GM13977 (cell line): ENCODE results near the gene ITPKC.

ENCODE experiments used
- DNase-seq: peaks from one replicate; pipeline ENCODE4 v3.0.0; 2012; ENCODE audit warnings: low spot score
- in situ Hi-C: fragments of 300-500 bp; cut with MboI; formaldehyde crosslinking; loops from one replicate; pipeline ENCODE4 v1.12.0; 2022; ENCODE audit warnings: low sequenced_read_pairs, low pct_unique_long_range_greater_than_20kb, mixed read lengths, inconsistent platforms; ENCODE audit not compliant: unreplicated experiment
- TF ChIP-seq, protein P1 (sequence below): IDR thresholded peaks from 2 replicates; pipeline ENCODE4 v1.5.1; 2012; ENCODE audit warnings: mild to moderate bottlenecking, control low read depth; ENCODE audit not compliant: insufficient read depth; ENCODE audit errors: extremely low read depth, missing control alignments

The ITPKC gene

DNA sequence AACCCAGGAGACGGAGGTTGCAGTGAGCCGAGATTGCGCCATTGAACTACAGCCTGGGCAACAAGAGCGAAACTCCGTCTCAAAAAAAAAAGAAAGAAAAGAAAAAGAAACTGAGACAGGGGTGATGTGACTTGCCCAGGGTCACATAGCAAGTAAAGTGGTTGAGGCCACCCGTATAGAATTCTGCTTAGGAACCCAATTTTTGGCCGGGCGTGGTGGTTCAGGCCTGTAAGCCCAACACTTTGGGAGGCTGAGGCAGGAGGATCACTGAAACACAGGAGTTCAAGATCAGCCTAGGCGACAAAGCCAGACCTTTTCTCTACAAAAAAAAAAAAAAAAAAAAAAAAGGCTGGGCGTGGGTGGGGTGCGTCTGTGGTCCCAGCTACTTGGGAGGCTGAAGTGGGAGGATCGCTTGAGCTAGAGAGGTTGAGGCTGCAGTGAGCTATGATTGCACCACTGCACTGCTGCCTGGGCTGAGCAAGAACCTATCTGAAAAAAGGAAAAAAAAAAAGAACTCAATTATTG lies 35.4 kb downstream of the ITPKC start:
- in situ Hi-C loops: no loop called here
- DNase-seq: no peak
- TF ChIP-seq, protein P1, sequence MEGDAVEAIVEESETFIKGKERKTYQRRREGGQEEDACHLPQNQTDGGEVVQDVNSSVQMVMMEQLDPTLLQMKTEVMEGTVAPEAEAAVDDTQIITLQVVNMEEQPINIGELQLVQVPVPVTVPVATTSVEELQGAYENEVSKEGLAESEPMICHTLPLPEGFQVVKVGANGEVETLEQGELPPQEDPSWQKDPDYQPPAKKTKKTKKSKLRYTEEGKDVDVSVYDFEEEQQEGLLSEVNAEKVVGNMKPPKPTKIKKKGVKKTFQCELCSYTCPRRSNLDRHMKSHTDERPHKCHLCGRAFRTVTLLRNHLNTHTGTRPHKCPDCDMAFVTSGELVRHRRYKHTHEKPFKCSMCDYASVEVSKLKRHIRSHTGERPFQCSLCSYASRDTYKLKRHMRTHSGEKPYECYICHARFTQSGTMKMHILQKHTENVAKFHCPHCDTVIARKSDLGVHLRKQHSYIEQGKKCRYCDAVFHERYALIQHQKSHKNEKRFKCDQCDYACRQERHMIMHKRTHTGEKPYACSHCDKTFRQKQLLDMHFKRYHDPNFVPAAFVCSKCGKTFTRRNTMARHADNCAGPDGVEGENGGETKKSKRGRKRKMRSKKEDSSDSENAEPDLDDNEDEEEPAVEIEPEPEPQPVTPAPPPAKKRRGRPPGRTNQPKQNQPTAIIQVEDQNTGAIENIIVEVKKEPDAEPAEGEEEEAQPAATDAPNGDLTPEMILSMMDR: no peak

DNA sequence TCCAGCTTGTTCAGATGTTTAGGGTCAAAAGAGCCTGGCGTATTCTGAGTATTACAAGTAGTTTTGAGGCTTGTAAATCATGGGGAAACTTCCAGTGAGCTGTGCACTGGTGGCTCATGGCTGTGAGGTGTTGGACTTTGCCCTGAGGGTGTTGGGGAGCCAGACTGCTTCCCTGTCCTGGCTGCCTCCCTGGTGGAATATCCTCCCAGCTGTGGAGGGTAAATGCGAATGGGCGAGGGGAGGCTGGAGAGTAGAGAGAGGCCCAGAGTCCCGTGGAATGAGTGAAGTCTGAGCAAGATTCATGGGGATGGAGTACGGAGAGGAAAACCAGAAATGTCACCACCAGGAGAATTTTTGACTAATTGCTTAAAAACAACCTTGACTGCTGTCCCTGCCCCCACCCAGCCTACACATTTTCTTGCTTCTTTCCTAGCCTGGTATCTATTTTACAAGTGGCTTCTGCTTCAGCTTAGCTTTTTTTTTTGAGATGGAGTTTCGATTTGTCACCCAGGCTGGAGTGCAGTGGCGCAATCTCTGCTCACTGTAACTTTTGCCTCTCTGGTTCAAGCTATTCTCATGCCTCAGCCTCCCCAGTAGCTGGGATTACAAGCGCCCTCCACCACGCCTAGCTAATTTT lies 37.8 kb downstream of the ITPKC start:
- TF ChIP-seq, protein P1: no peak
- DNase-seq: no peak
- in situ Hi-C loops: no loop called here

DNA sequence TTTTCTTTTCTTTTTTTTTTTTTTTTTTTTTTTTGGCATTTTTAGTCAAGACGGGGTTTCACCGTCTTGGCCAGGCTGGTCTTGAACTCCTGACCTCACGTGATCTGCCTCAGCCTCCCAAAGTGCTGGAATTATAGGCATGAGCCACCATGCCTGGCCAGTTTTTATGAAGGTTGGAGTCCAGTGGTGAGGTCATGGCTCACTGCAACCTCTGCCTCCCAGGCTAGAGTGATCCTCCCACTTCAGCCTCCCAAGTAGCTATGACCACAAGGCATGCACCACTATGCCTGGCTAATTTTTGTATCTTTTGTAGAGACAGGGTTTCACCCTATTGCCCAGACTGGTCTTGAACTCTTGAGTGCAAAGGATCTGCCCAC lies 38.3 kb downstream of the ITPKC start:
- TF ChIP-seq, protein P1: no peak
- DNase-seq: no peak
- in situ Hi-C loops: no loop called here

DNA sequence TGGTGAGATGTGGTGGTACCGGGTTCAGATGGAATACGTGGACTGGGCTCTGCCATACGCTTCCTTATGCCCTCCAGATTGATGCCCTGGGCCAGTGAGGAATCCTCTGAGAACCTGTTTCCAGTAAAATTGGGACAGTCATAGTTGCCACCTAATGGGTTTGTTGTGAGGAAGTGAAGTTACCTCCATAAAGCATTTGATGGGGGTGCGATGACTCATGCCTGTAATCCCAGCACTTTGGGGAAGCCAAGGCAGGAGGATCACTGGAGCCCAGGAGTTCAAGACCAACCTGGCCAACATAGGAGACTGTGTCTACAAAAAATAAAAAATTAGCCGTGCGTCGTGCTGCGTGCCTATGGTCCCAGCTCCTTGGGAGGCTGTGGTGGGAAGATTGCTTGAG lies 38.9 kb downstream of the ITPKC start:
- no peak for DNase-seq
- TF ChIP-seq, protein P1: no peak
- in situ Hi-C loops: no loop called here

DNA sequence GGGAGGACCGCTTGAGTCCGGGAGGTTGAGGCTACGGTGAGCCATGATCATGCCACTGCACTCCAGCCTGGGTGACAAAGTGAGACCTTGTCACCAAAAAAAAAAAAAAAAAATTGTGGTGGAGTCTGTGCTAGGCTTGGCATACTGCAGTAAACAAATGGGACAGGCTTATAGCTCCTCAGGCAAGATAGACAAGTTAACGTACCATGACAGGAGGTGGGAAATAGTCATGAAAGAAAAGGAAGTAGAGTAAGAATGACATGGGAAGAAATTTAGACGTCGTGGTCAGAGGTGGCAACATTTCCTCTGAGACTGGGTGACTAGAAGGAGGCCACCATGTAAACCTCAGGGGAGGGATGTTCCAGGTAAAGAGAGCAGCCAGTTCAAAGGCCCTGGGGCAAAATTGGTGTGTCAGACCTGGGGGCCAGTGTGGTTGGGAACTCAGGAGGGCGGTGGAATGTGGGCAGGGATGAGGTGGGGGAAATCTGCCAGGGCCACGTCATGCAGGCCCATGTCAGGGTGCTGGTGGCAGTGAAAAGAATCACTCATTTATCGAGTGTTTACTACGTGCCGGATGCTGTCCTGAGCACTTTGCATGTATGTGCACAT lies 39.7 kb downstream of the ITPKC start:
- TF ChIP-seq, protein P1: no peak
- no peak for DNase-seq
- in situ Hi-C loops: no loop called here

DNA sequence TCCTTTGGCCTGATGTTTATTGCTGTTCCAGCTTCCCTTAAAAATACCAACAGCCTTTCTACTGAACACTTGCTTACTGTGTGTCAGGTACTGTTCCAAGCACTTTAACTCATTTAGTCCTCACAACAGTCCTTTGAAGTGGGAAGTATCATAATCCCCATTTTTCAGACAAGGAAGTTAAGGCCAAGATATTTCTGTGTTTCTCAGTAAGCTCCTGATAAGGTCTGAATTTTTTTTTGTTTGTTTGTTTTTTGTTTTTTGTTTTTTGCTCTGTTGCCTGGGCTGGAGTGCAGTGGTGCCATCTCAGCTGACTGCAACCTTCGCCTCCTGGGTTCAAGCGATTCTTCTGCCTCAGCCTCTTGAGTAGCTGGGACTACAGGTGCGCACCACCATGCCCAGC lies 41.6 kb downstream of the ITPKC start:
- DNase-seq: no peak
- TF ChIP-seq, protein P1: no peak
- in situ Hi-C loops: no loop called here
